H1 (cell line): ENCODE measurements around the gene ZNF521. TPM values are rescaled to one million over a fixed set of nuclear protein-coding genes. Genes with fewer than 3 reads are reported as not detected.

Source experiments
- CTCF ChIA-PET: fragments of 300-600 bp; sonication (Branson Sonifier 250); formaldehyde crosslinking; loops from one replicate; lab custom pipeline; 2021; ENCODE audit not compliant: partially characterized antibody; lab: Charles Lee
- POLR2A ChIA-PET: fragments of 300-600 bp; sonication (Branson Sonifier 250); formaldehyde crosslinking; loops from one replicate; lab custom pipeline; 2021; ENCODE audit warnings: inconsistent platforms; ENCODE audit not compliant: partially characterized antibody; lab: Charles Lee
- DNase-seq, 2 experiments: peaks; one replicate each; pipeline versions ENCODE4 v3.0.0 to v3.0.0-alpha.2; 2010 to 2022; ENCODE audit warnings: low spot score in 2 of 2, low read depth in 1 of 2, mixed read lengths in 1 of 2
- FAIRE-seq: peaks from 2 replicates; lab custom pipeline; 2011; peaks lifted over from hg19 to GRCh38; lab: Jason Lieb, UNC
- H2AFZ ChIP-seq: 2 replicates; pipeline ENCODE4 v1.8.1; 2012; ENCODE audit warnings: low read length, inconsistent platforms
- H2AK5ac ChIP-seq: 2 replicates; pipeline ENCODE4 v1.6.1; 2013; ENCODE audit warnings: low read depth, low read length
- H2BK120ac ChIP-seq: replicated peaks from 2 replicates; pipeline ENCODE3; 2013; ENCODE audit warnings: low read depth, low read length, inconsistent platforms
- H2BK12ac ChIP-seq: 2 replicates; pipeline ENCODE4 v1.6.1; 2013; ENCODE audit warnings: low read depth, low read length
- H2BK15ac ChIP-seq: 2 replicates; pipeline ENCODE4 v1.6.1; 2013; ENCODE audit warnings: low read length
- H2BK20ac ChIP-seq: 2 replicates; pipeline ENCODE4 v1.6.1; 2013; ENCODE audit warnings: low read length
- H2BK5ac ChIP-seq: 2 replicates; pipeline ENCODE4 v1.6.1; 2013; ENCODE audit warnings: low read depth, low read length
- H3K14ac ChIP-seq: 2 replicates; pipeline ENCODE4 v1.6.1; 2013; ENCODE audit warnings: inconsistent platforms; ENCODE audit not compliant: insufficient read length
- H3K18ac ChIP-seq: 2 replicates; pipeline ENCODE4 v1.6.1; 2013; ENCODE audit warnings: low read length; ENCODE audit errors: extremely low read depth
- H3K23ac ChIP-seq: 2 replicates; pipeline ENCODE4 v1.6.1; 2013; ENCODE audit warnings: inconsistent platforms; ENCODE audit not compliant: insufficient read length
- H3K23me2 ChIP-seq: 2 replicates; pipeline ENCODE4 v1.6.1; 2013; ENCODE audit warnings: low read depth, low read length
- H3K27ac ChIP-seq: 2 replicates; pipeline ENCODE4 v1.6.1; 2011; ENCODE audit warnings: low read depth, low read length, inconsistent platforms
- H3K27me3 ChIP-seq, 4 experiments: replicated peaks in 1 of 4; 1 replicate in 1 of 4; 2 replicates in 3 of 4; pipeline versions ENCODE4 v1.6.1 to v1.8.1; 2011 to 2013; ENCODE audit warnings: low read length in 3 of 4, mild to moderate bottlenecking in 3 of 4, inconsistent platforms in 2 of 4, mixed read lengths in 2 of 4, moderate library complexity in 1 of 4; ENCODE audit not compliant: control insufficient read depth in 3 of 4, insufficient read depth in 3 of 4; ENCODE audit errors: extremely low read depth in 1 of 4
- H3K36me3 ChIP-seq, 4 experiments: 2 replicates each; pipeline versions ENCODE4 v1.6.1 to v1.8.1; 2011 to 2013; ENCODE audit warnings: mild to moderate bottlenecking in 4 of 4, low read length in 3 of 4, moderate library complexity in 2 of 4, control low read depth in 1 of 4, inconsistent platforms in 1 of 4; ENCODE audit not compliant: insufficient read depth in 4 of 4, control insufficient read depth in 2 of 4
- H3K4ac ChIP-seq: replicated peaks from 2 replicates; pipeline ENCODE3; 2013; ENCODE audit warnings: low read length, low read depth, mixed read lengths, inconsistent platforms; ENCODE audit not compliant: insufficient read length
- H3K4me1 ChIP-seq, 4 experiments: replicated peaks in 1 of 4; 1 replicate in 1 of 4; 2 replicates in 3 of 4; pipeline versions ENCODE4 v1.6.1 to v1.8.1; 2011 to 2013; ENCODE audit warnings: low read length in 3 of 4, inconsistent platforms in 2 of 4, mixed read lengths in 1 of 4; ENCODE audit not compliant: insufficient read depth in 4 of 4, control insufficient read depth in 3 of 4
- H3K4me2 ChIP-seq, 2 experiments: 2 replicates each; pipeline versions ENCODE4 v1.6.1 to v1.8.1; 2011 to 2013; ENCODE audit warnings: low read depth in 2 of 2, low read length in 2 of 2, control low read depth in 1 of 2, inconsistent platforms in 1 of 2, mild to moderate bottlenecking in 1 of 2; ENCODE audit not compliant: insufficient read depth in 1 of 2
- H3K4me3 ChIP-seq, 4 experiments: fragments of 200-600, 300-600 bp in 1 of 4; sonication (generic), shearing (Covaris generic), sonication (Bioruptor Twin) in 1 of 4; 2 replicates each; pipeline versions ENCODE4 v1.5.1 to v1.8.1; 2011 to 2016; ENCODE audit warnings: low read length in 4 of 4, low read depth in 3 of 4, control low read depth in 2 of 4, inconsistent platforms in 2 of 4, mild to moderate bottlenecking in 2 of 4, mixed read lengths in 1 of 4, moderate library complexity in 1 of 4; ENCODE audit not compliant: insufficient read depth in 2 of 4; ENCODE audit errors: extremely low read depth in 1 of 4
- H3K56ac ChIP-seq: replicated peaks from 2 replicates; pipeline ENCODE3; 2013; ENCODE audit warnings: low read depth, mild to moderate bottlenecking, mixed read lengths, low read length, inconsistent platforms; ENCODE audit not compliant: insufficient read length
- H3K79me1 ChIP-seq: 2 replicates; pipeline ENCODE4 v1.6.1; 2013; ENCODE audit warnings: low read depth, low read length, control low read depth
- H3K79me2 ChIP-seq, 2 experiments: 2 replicates each; pipeline versions ENCODE4 v1.6.1 to v1.8.1; 2012 to 2013; ENCODE audit warnings: low read length in 2 of 2, mild to moderate bottlenecking in 2 of 2, inconsistent platforms in 1 of 2; ENCODE audit not compliant: insufficient read depth in 2 of 2, control insufficient read depth in 1 of 2
- H3K9ac ChIP-seq, 4 experiments: replicated peaks in 1 of 4; 1 replicate in 1 of 4; 2 replicates in 3 of 4; pipeline versions ENCODE4 v1.6.1 to v1.8.1; 2011 to 2013; ENCODE audit warnings: low read depth in 3 of 4, low read length in 3 of 4, control low read depth in 2 of 4, mild to moderate bottlenecking in 2 of 4, moderate library complexity in 2 of 4, inconsistent platforms in 1 of 4; ENCODE audit errors: extremely low read depth in 1 of 4
- H3K9me3 ChIP-seq, 2 experiments: 2 replicates each; pipeline versions ENCODE4 v1.6.1 to v1.8.1; 2012 to 2013; ENCODE audit warnings: mild to moderate bottlenecking in 2 of 2, moderate library complexity in 2 of 2, control low read depth in 1 of 2, inconsistent platforms in 1 of 2, low read depth in 1 of 2, low read length in 1 of 2, mixed read lengths in 1 of 2; ENCODE audit not compliant: insufficient read depth in 2 of 2
- H4K20me1 ChIP-seq, 2 experiments: replicated peaks in 1 of 2; 2 replicates each; pipeline versions ENCODE3 to v1.8.1; 2011 to 2013; ENCODE audit warnings: inconsistent platforms in 2 of 2, low read length in 2 of 2, mild to moderate bottlenecking in 1 of 2; ENCODE audit not compliant: insufficient read depth in 2 of 2, control insufficient read depth in 1 of 2
- H4K5ac ChIP-seq: 2 replicates; pipeline ENCODE4 v1.6.1; 2013; ENCODE audit warnings: low read length, low read depth, mixed read lengths, inconsistent platforms; ENCODE audit not compliant: insufficient read length
- H4K8ac ChIP-seq: 2 replicates; pipeline ENCODE4 v1.8.0; 2013; ENCODE audit warnings: mild to moderate bottlenecking, moderate library complexity, low read length, inconsistent platforms; ENCODE audit not compliant: insufficient read depth; ENCODE audit errors: extremely low read depth
- H4K91ac ChIP-seq: replicated peaks from 2 replicates; pipeline ENCODE3; 2013; ENCODE audit warnings: low read length, mixed read lengths, inconsistent platforms; ENCODE audit not compliant: insufficient read length
- KDM1A ChIP-seq: fragments of 200-600, 300-600 bp; sonication (generic); IDR thresholded peaks from 2 replicates; pipeline ENCODE4 v1.7.1; 2016; ENCODE audit warnings: mild to moderate bottlenecking, low read length, borderline replicate concordance
- WGBS, 2 experiments: shearing (Covaris generic) in 1 of 2; methylation state at CpG; one replicate each; pipeline versions ENCODE4 v1.1.6 to v1.1.7; 2013 to 2015; ENCODE audit warnings: low lambda C conversion rate in 2 of 2, mixed read lengths in 2 of 2, inconsistent platforms in 1 of 2, low coverage in 1 of 2, missing lambda C conversion rate in 1 of 2; ENCODE audit not compliant: insufficient replicate concordance in 2 of 2, insufficient coverage in 1 of 2, insufficient read length in 1 of 2; ENCODE audit errors: extremely low coverage in 1 of 2, missing lambda C conversion rate in 1 of 2; 5-methylcytosine and 5-hydroxymethylcytosine counted together
- polyA plus RNA-seq, 7 experiments: library from polyadenylated mRNA; depleted of rRNA in 3 of 7; stranded (reverse) in 5 of 7; unstranded in 2 of 7; fragments of >200 nt in 5 of 7; fragments of 200-250 nt in 2 of 7; gene quantifications; 1 replicate in 5 of 7; 2 replicates in 1 of 7; 4 replicates in 1 of 7; pipeline versions ENCODE4 v1.2.1 to v1.2.3, GENCODE V29; 2011 to 2013; ENCODE audit warnings: missing spikeins in 2 of 7, mixed read lengths in 2 of 7
- total RNA-seq: library from RNA; stranded (reverse); fragmentation: NEBNext Ultra II Directional; extraction: Animal tissue kit (Norgen Biotek cat#: 25700); gene quantifications from 2 replicates; pipeline ENCODE4 v1.2.1, GENCODE V29; 2021

The ZNF521 gene
- total and polyA plus RNA-seq, 2 of the 8 experiments (the other 6 are each of a cell fraction or from before 2014, with no cell fraction given) = 9.5 to 15.8 TPM

GRCh38 chr18:25099895-25100294, 252.1 kb downstream of the ZNF521 start:
- H3K27ac ChIP-seq = no peak overlapping the region
- no peak overlapping the region for H2BK12ac ChIP-seq
- H2AFZ ChIP-seq = no peak overlapping the region
- H3K36me3 ChIP-seq = no peaks in the 10 kb centered on the region
- no peaks in the 10 kb centered on the region for H3K23me2 ChIP-seq
- no peaks in the 10 kb centered on the region for H4K20me1 ChIP-seq
- DNase-seq (no peak), FAIRE-seq (no peak)
- H3K79me2 ChIP-seq = no peaks in the 10 kb centered on the region
- no peak overlapping the region for H3K14ac ChIP-seq
- ChIA-PET POLR2A (interaction anchor here (0.7 kb wide), 1 partner anchor 1152 kb away, joined by 3 read pairs; no protein-coding TSS in a partner anchor), CTCF (no interaction called here)
- WGBS, 2 experiments = 95% methylated on average over 3 of the region's 3 CpGs; no CpG with 5 or more reads in 1 of the 2 experiments
- no peak overlapping the region for H3K4me2 ChIP-seq
- no peaks in the 10 kb centered on the region for H3K27me3 ChIP-seq
- no peaks in the 10 kb centered on the region for H3K9me3 ChIP-seq
- H3K79me1 ChIP-seq = no peaks in the 10 kb centered on the region
- no peak overlapping the region for H2BK120ac ChIP-seq
- H2AK5ac ChIP-seq = no peak overlapping the region
- H3K4ac ChIP-seq = no peak overlapping the region
- no peak overlapping the region for H3K9ac ChIP-seq
- H2BK5ac ChIP-seq = no peak overlapping the region
- no peak overlapping the region for H4K91ac ChIP-seq
- no peak overlapping the region for H3K56ac ChIP-seq
- no peak overlapping the region for H3K23ac ChIP-seq
- H3K4me3 ChIP-seq = no peak overlapping the region
- no peak overlapping the region for H3K18ac ChIP-seq
- no peak overlapping the region for H4K8ac ChIP-seq
- H3K4me1 ChIP-seq = no peaks in the 10 kb centered on the region
- H2BK15ac ChIP-seq = no peak overlapping the region
- H2BK20ac ChIP-seq = no peak overlapping the region
- no peak overlapping the region for H4K5ac ChIP-seq
- no peak for TF ChIP-seq KDM1A
- TF ChIP-seq, all 59 proteins: peak for 0
